SK-N-SH treated with all-trans-retinoic acid at 6 μM for 48 hours (cell line): Measurements from ENCODE around the gene USP40.

Source experiments
- ATAC-seq: fragments of 200-7000 bp; cut with Tn5 transposase; 3 replicates; pipeline ENCODE4 v1.9.1; 2020; ENCODE audit warnings: mild to moderate bottlenecking, moderate library complexity
- ARNTL ChIP-seq: fragments of 450-650 bp; formaldehyde crosslinking; IDR thresholded peaks from 2 replicates; pipeline ENCODE4 v1.5.0; 2020; ENCODE audit warnings: low read depth, mild to moderate bottlenecking, moderate library complexity, borderline replicate concordance
- BACH2 ChIP-seq: fragments of 250-450 bp; sonication (Bioruptor Pico); IDR thresholded peaks from 2 replicates; pipeline ENCODE4 v1.9.0; 2021; ENCODE audit warnings: mild to moderate bottlenecking, borderline replicate concordance
- CSDC2 ChIP-seq: fragments of 250-450 bp; sonication (Bioruptor Pico); IDR thresholded peaks from 2 replicates; pipeline ENCODE4 v1.5.0; 2020; ENCODE audit warnings: mild to moderate bottlenecking, moderate library complexity
- ESRRG ChIP-seq: fragments of 250-450 bp; sonication (Bioruptor Pico); IDR thresholded peaks from 2 replicates; pipeline ENCODE4 v1.6.1; 2021; ENCODE audit warnings: mild to moderate bottlenecking
- GLIS3 ChIP-seq: fragments of 250-450 bp; sonication (Bioruptor Pico); IDR thresholded peaks from 2 replicates; pipeline ENCODE4 v1.5.0; 2020; ENCODE audit warnings: mild to moderate bottlenecking, moderate library complexity
- ISL1 ChIP-seq: fragments of 250-450 bp; sonication (Bioruptor Pico); IDR thresholded peaks from 2 replicates; pipeline ENCODE4 v2.1.2; 2022; ENCODE audit warnings: mild to moderate bottlenecking, moderate library complexity
- OSR1 ChIP-seq: fragments of 250-450 bp; sonication (Bioruptor Pico); IDR thresholded peaks from 2 replicates; pipeline ENCODE4 v1.8.0; 2022; ENCODE audit warnings: moderate library complexity, mild to moderate bottlenecking, inconsistent platforms
- PPARA ChIP-seq: fragments of 250-450 bp; sonication (Bioruptor Pico); IDR thresholded peaks from 2 replicates; pipeline ENCODE4 v1.5.0; 2020; ENCODE audit warnings: mild to moderate bottlenecking, borderline replicate concordance
- RARB ChIP-seq: fragments of 250-450 bp; sonication (Bioruptor Pico); IDR thresholded peaks from 2 replicates; pipeline ENCODE4 v1.8.0; 2021; ENCODE audit warnings: mild to moderate bottlenecking, moderate library complexity
- SNAI2 ChIP-seq: fragments of 250-450 bp; sonication (Bioruptor Pico); IDR thresholded peaks from 2 replicates; pipeline ENCODE4 v1.5.0; 2020; ENCODE audit warnings: mild to moderate bottlenecking, moderate library complexity
- ZC3H10 ChIP-seq: fragments of 250-450 bp; sonication (Bioruptor Pico); IDR thresholded peaks from 2 replicates; pipeline ENCODE4 v1.5.1; 2021; ENCODE audit warnings: mild to moderate bottlenecking, moderate library complexity
- ZFP3 ChIP-seq: fragments of 250-450 bp; sonication (Bioruptor Pico); IDR thresholded peaks from 2 replicates; pipeline ENCODE4 v1.5.0; 2020; ENCODE audit warnings: mild to moderate bottlenecking, moderate library complexity
- ZFP30 ChIP-seq: fragments of 450-650 bp; formaldehyde crosslinking; IDR thresholded peaks from 2 replicates; pipeline ENCODE4 v1.5.0; 2022; ENCODE audit warnings: mild to moderate bottlenecking, moderate library complexity
- ZNF565 ChIP-seq: fragments of 450-650 bp; formaldehyde crosslinking; conservative IDR thresholded peaks from 2 replicates; pipeline ENCODE4 v1.5.0; 2020; ENCODE audit warnings: low read depth, mild to moderate bottlenecking, moderate library complexity
- ZNF70 ChIP-seq: fragments of 450-650 bp; formaldehyde crosslinking; IDR thresholded peaks from 2 replicates; pipeline ENCODE4 v1.5.0; 2020; ENCODE audit warnings: mild to moderate bottlenecking, moderate library complexity
- ZNF8 ChIP-seq: fragments of 450-650 bp; formaldehyde crosslinking; IDR thresholded peaks from 2 replicates; pipeline ENCODE4 v1.5.0; 2020; ENCODE audit warnings: mild to moderate bottlenecking, moderate library complexity
- TF ChIP-seq, protein P1 (sequence below): fragments of 250-450 bp; sonication (Bioruptor Pico); IDR thresholded peaks from 2 replicates; pipeline ENCODE4 v1.5.1; 2020; ENCODE audit warnings: low read depth, mild to moderate bottlenecking, moderate library complexity
- TF ChIP-seq, protein P2 (sequence below): fragments of 250-450 bp; sonication (Bioruptor Pico); IDR thresholded peaks from 2 replicates; pipeline ENCODE4 v1.8.0; 2020; ENCODE audit warnings: mild to moderate bottlenecking, moderate library complexity, borderline replicate concordance
- TF ChIP-seq, protein P3 (sequence below): fragments of 250-450 bp; sonication (Bioruptor Pico); IDR thresholded peaks from 2 replicates; pipeline ENCODE4 v1.5.0; 2020; ENCODE audit warnings: mild to moderate bottlenecking, moderate library complexity

The USP40 gene

DNA sequence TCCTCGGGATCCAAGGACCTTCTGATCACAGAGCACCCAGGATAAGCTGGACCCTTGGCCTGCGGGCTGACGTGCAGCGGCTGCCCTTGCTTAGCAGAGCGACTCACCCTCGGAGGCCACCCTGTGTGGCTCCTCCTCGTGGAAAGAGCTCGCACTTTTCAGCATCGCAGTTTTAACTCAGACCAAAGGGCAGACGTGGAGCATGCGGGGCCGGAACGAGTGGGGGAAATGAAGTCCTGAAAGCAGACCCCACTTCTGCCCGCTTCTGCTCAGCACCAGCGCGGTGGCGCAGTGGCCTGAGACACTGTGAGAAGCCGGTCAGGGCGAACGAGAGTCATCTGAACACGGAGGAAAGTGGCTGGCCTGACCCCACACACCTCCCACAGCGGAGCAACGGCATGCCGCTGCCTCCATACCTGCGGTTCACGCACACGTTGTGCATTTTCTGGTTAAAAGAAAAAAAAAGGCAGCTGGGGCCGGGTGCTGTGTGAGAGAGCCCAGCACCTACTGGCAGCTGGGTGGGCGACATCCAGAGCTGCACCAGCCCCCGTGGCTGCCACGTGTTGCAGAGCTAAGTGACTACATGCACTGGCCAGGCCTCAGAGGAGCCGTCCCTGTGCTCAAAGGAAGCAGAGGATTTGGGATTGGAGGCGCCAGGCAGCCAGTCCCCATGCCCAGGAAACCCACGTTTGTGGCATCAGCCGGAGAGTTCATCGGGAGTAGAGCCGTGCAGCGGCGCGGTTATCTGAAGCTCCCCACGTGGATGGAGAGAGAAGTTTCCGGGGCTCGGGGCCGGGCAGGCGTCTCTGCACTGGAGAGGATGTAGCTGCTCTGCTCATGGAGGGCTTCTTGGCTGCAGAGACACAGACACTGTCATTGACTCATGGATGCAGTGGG, 89.7 kb downstream of the USP40 start:
- ATAC-seq, result no peak
- TF ChIP-seq ISL1 (no peak), CSDC2 (no peak), ZC3H10 (CRISPR knock-in tag) (no peak), BACH2 (no peak), ZFP30 (CRISPR knock-in tag) (no peak), OSR1 (CRISPR knock-in tag) (no peak), ARNTL (no peak), SNAI2 (CRISPR knock-in tag) (no peak), ESRRG (CRISPR knock-in tag) (no peak), ZNF565 (CRISPR knock-in tag) (no peak), PPARA (CRISPR knock-in tag) (no peak), ZNF8 (CRISPR knock-in tag) (no peak), GLIS3 (CRISPR knock-in tag) (no peak)
- TF ChIP-seq, protein P1, sequence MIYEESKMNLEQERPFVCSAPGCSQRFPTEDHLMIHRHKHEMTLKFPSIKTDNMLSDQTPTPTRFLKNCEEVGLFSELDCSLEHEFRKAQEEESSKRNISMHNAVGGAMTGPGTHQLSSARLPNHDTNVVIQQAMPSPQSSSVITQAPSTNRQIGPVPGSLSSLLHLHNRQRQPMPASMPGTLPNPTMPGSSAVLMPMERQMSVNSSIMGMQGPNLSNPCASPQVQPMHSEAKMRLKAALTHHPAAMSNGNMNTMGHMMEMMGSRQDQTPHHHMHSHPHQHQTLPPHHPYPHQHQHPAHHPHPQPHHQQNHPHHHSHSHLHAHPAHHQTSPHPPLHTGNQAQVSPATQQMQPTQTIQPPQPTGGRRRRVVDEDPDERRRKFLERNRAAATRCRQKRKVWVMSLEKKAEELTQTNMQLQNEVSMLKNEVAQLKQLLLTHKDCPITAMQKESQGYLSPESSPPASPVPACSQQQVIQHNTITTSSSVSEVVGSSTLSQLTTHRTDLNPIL, result no peak
- TF ChIP-seq, all 23 proteins: peak for 0

DNA sequence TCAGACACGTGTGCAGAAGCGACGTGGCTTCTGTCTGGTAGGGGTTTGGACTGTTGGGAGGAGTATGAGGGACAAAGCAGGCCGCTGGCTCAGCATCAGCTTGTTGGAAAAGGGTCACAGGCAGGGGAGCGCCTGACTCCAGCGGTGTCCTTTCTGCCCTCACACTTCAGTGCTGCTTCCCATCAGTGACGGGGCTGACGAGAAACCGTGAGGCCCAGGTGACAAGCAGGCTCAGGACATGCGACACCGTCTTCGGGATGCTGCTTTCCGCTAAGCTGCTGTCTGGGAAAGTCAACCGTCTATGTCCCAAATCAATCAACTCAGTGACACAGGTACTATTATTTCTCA, 90.5 kb downstream of the USP40 start:
- no peak for ATAC-seq

DNA sequence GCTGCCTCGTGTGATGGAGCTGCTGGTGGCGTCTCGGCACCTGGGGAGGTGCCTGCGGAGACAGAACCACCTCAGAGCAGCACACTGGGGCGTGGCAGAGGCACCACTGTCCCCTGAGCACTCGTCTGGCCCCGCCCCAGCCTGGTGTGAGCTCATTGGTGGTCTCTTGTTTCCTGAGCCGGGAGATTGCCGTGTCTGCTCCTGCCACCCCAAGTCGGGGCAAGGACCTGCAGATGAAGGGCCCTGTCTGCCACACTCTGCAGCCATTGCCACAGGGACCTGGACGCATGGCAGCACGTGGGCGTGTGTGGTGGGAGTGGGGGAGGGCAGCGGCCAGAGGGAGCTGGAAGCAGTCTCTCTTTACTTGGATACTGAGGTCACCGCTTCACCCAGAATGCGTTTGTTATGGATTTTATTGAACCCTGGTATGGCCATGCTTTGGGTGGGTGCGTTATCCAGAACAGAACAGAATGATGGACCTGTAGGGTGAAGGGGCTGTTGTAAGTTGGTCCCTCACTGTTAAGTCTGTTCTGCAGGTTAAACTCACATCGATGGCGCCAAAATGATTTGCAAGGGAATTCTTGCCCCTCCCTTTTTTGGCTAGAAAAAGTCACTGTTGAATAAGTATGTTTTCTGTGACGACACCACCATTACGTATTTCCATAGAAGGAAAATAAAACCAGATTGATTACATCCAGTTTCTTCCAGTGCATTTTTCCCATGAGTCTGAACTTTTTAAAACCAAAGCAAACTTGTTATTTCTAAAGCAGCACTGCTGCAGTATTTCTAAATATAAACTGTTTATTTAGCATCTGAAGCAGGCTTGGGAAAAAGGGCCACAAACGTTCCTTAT, 92.0 kb downstream of the USP40 start:
- ATAC-seq, result no peak
- TF ChIP-seq ZFP3 (CRISPR knock-in tag) (no peak), ESRRG (CRISPR knock-in tag) (no peak), ISL1 (no peak), ZNF8 (CRISPR knock-in tag) (no peak), SNAI2 (CRISPR knock-in tag) (no peak), RARB (no peak), ZNF70 (CRISPR knock-in tag) (no peak), ZC3H10 (CRISPR knock-in tag) (no peak), ARNTL (no peak), CSDC2 (no peak), ZNF565 (CRISPR knock-in tag) (no peak), OSR1 (CRISPR knock-in tag) (no peak), PPARA (CRISPR knock-in tag) (no peak), ZFP30 (CRISPR knock-in tag) (no peak), GLIS3 (CRISPR knock-in tag) (no peak), BACH2 (no peak)
- TF ChIP-seq, protein P2, sequence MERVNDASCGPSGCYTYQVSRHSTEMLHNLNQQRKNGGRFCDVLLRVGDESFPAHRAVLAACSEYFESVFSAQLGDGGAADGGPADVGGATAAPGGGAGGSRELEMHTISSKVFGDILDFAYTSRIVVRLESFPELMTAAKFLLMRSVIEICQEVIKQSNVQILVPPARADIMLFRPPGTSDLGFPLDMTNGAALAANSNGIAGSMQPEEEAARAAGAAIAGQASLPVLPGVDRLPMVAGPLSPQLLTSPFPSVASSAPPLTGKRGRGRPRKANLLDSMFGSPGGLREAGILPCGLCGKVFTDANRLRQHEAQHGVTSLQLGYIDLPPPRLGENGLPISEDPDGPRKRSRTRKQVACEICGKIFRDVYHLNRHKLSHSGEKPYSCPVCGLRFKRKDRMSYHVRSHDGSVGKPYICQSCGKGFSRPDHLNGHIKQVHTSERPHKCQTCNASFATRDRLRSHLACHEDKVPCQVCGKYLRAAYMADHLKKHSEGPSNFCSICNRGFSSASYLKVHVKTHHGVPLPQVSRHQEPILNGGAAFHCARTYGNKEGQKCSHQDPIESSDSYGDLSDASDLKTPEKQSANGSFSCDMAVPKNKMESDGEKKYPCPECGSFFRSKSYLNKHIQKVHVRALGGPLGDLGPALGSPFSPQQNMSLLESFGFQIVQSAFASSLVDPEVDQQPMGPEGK (CRISPR knock-in tag), result no peak
- TF ChIP-seq, protein P1, result no peak
- TF ChIP-seq, protein P3, sequence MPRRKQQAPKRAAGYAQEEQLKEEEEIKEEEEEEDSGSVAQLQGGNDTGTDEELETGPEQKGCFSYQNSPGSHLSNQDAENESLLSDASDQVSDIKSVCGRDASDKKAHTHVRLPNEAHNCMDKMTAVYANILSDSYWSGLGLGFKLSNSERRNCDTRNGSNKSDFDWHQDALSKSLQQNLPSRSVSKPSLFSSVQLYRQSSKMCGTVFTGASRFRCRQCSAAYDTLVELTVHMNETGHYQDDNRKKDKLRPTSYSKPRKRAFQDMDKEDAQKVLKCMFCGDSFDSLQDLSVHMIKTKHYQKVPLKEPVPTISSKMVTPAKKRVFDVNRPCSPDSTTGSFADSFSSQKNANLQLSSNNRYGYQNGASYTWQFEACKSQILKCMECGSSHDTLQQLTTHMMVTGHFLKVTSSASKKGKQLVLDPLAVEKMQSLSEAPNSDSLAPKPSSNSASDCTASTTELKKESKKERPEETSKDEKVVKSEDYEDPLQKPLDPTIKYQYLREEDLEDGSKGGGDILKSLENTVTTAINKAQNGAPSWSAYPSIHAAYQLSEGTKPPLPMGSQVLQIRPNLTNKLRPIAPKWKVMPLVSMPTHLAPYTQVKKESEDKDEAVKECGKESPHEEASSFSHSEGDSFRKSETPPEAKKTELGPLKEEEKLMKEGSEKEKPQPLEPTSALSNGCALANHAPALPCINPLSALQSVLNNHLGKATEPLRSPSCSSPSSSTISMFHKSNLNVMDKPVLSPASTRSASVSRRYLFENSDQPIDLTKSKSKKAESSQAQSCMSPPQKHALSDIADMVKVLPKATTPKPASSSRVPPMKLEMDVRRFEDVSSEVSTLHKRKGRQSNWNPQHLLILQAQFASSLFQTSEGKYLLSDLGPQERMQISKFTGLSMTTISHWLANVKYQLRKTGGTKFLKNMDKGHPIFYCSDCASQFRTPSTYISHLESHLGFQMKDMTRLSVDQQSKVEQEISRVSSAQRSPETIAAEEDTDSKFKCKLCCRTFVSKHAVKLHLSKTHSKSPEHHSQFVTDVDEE (CRISPR knock-in tag), result no peak

More for the DNA sequence above, 90.5 kb downstream of the USP40 start:
- TF ChIP-seq OSR1 (CRISPR knock-in tag) (no peak), GLIS3 (CRISPR knock-in tag) (no peak), CSDC2 (no peak), ZC3H10 (CRISPR knock-in tag) (no peak)
